Calu3 (cell line): ENCODE data around the gene WASHC3. TPM values are rescaled to one million over a fixed set of nuclear protein-coding genes. Genes with fewer than 3 reads are reported as not detected.

Source experiments
- BruUV-seq: library from RNA; stranded (reverse); fragments of 400-500 nt; replicated peaks from 2 replicates; lab custom pipeline; 2021; lab: Mats Ljungman, UMichigan
- CTCF ChIA-PET: fragments of 300-600 bp; sonication (Branson Sonifier 250); formaldehyde crosslinking; loops from one replicate; lab custom pipeline; 2022; ENCODE audit warnings: antibody characterized with exemption; lab: Charles Lee
- DNase-seq: peaks from one replicate; pipeline ENCODE4 v3.0.0; 2022
- H3K27ac Mint-ChIP-seq: one replicate; pipeline ENCODE4 v1.8.0; 2022; ENCODE audit warnings: mixed read lengths; ENCODE audit not compliant: unreplicated experiment
- H3K27me3 Mint-ChIP-seq: one replicate; pipeline ENCODE4 v1.8.0; 2022; ENCODE audit warnings: mixed read lengths; ENCODE audit not compliant: unreplicated experiment
- H3K36me3 Mint-ChIP-seq: one replicate; pipeline ENCODE4 v1.8.0; 2022; ENCODE audit warnings: mild to moderate bottlenecking, moderate library complexity, mixed read lengths; ENCODE audit not compliant: insufficient read depth, unreplicated experiment
- H3K4me1 Mint-ChIP-seq: one replicate; pipeline ENCODE4 v1.8.0; 2022; ENCODE audit warnings: mild to moderate bottlenecking, low read depth, mixed read lengths; ENCODE audit not compliant: unreplicated experiment
- H3K4me3 Mint-ChIP-seq: one replicate; pipeline ENCODE4 v1.8.0; 2022; ENCODE audit warnings: mild to moderate bottlenecking, low read depth, moderate library complexity, mixed read lengths; ENCODE audit not compliant: unreplicated experiment
- H3K9me3 Mint-ChIP-seq: one replicate; pipeline ENCODE4 v1.8.0; 2022; ENCODE audit warnings: low read depth, mixed read lengths; ENCODE audit not compliant: unreplicated experiment
- CTCF ChIP-seq: fragments of 200-600 bp; IDR thresholded peaks from one replicate; pipeline ENCODE4 v1.8.0; 2022; ENCODE audit warnings: antibody characterized with exemption; ENCODE audit not compliant: unreplicated experiment
- intact Hi-C: fragments of 100-400 bp; cut with micrococcal nuclease; formaldehyde crosslinking; loops from one replicate; pipeline ENCODE4 v1.10.0; 2022; ENCODE audit not compliant: unreplicated experiment
- total RNA-seq: library from RNA; stranded (reverse); gene quantifications from 2 replicates; pipeline ENCODE4 v1.2.3, GENCODE V29; 2022

Gene WASHC3
- total RNA-seq, 1 experiment from 2014 or later = 36.0 TPM

- no peak for TF ChIP-seq CTCF
- H3K4me3 Mint-ChIP-seq = no peak overlapping the region
- no TSS peak for BruUV-seq
- H3K36me3 Mint-ChIP-seq = no peaks in the 10 kb centered on the region
- no peaks in the 10 kb centered on the region for H3K4me1 Mint-ChIP-seq
- no peak overlapping the region for H3K27ac Mint-ChIP-seq
- CTCF ChIA-PET = no interaction called here
- intact Hi-C loops = no loop called here
- no peak for DNase-seq
- H3K9me3 Mint-ChIP-seq = no peaks in the 10 kb centered on the region
- no peaks in the 10 kb centered on the region for H3K27me3 Mint-ChIP-seq
Observed at GRCh38 chr12:101995684-101996083, 66.1 kb downstream of the WASHC3 start.

GRCh38 chr12:101992091-101992490, 69.7 kb downstream of the WASHC3 start:
- CTCF ChIA-PET = no interaction called here
- no peak for DNase-seq
- intact Hi-C loops = no loop called here
- TF ChIP-seq CTCF = no peak
- Mint-ChIP-seq H3K27ac (no peak overlapping the region), H3K27me3 (no peaks in the 10 kb centered on the region), H3K9me3 (no peaks in the 10 kb centered on the region), H3K4me3 (no peak overlapping the region), H3K36me3 (no peaks in the 10 kb centered on the region), H3K4me1 (no peaks in the 10 kb centered on the region)
- no TSS peak for BruUV-seq

- no peak for DNase-seq
- Mint-ChIP-seq H3K4me1 (no peaks in the 10 kb centered on the region), H3K36me3 (no peaks in the 10 kb centered on the region), H3K9me3 (no peaks in the 10 kb centered on the region), H3K27ac (no peak overlapping the region), H3K27me3 (no peaks in the 10 kb centered on the region), H3K4me3 (no peak overlapping the region)
- CTCF ChIA-PET = no interaction called here
- intact Hi-C loops = no loop called here
- BruUV-seq = no TSS peak
- TF ChIP-seq CTCF = no peak
Observed at GRCh38 chr12:101982307-101982706, 79.5 kb downstream of the WASHC3 start.

- Mint-ChIP-seq H3K9me3 (no peaks in the 10 kb centered on the region), H3K27me3 (no peaks in the 10 kb centered on the region), H3K27ac (no peak overlapping the region), H3K36me3 (no peaks in the 10 kb centered on the region), H3K4me3 (no peak overlapping the region), H3K4me1 (no peaks in the 10 kb centered on the region)
- TF ChIP-seq CTCF = no peak
- CTCF ChIA-PET = no interaction called here
- DNase-seq = no peak
- no TSS peak for BruUV-seq
- intact Hi-C loops = no loop called here
Observed at GRCh38 chr12:101981868-101982267, 79.9 kb downstream of the WASHC3 start.

GRCh38 chr12:101968770-101969169, 93.0 kb downstream of the WASHC3 start:
- no peaks in the 10 kb centered on the region for H3K4me1 Mint-ChIP-seq
- CTCF ChIA-PET = no interaction called here

More at GRCh38 chr12:101968770-101969169, 93.0 kb downstream of the WASHC3 start:
- no TSS peak for BruUV-seq
- Mint-ChIP-seq H3K27me3 (no peaks in the 10 kb centered on the region), H3K9me3 (no peaks in the 10 kb centered on the region), H3K4me3 (no peak overlapping the region), H3K36me3 (no peaks in the 10 kb centered on the region), H3K27ac (no peak overlapping the region)
- no peak for TF ChIP-seq CTCF
- DNase-seq = no peak
- intact Hi-C loops = no loop called here
